ACC112 (cell line): ENCODE results near the gene TMEM81.

Experiments used
- H2AFZ ChIP-seq: fragments of 200-600 bp; sonication (generic); one replicate; pipeline ENCODE4 v1.6.0; 2017; ENCODE audit warnings: antibody characterized with exemption, low read length; ENCODE audit not compliant: unreplicated experiment
- H3K27ac ChIP-seq: fragments of 200-600 bp; sonication (generic); 2 replicates; pipeline ENCODE4 v1.5.1; 2014; ENCODE audit warnings: low read depth, mild to moderate bottlenecking, antibody characterized with exemption, low read length, moderate library complexity
- H3K27me3 ChIP-seq: fragments of 200-600 bp; sonication (generic); 2 replicates; pipeline ENCODE4 v1.6.1; 2014; ENCODE audit warnings: mild to moderate bottlenecking, antibody characterized with exemption, low read length, moderate library complexity, mixed read lengths; ENCODE audit not compliant: insufficient read depth
- H3K36me3 ChIP-seq: fragments of 200-600 bp; sonication (generic); 2 replicates; pipeline ENCODE4 v1.6.1; 2016; ENCODE audit warnings: mild to moderate bottlenecking, antibody characterized with exemption, low read length, moderate library complexity, mixed read lengths; ENCODE audit not compliant: insufficient read depth
- H3K4me1 ChIP-seq: fragments of 200-600 bp; sonication (generic); one replicate; pipeline ENCODE4 v1.6.1; 2016; ENCODE audit warnings: low read length, mixed read lengths; ENCODE audit not compliant: insufficient read depth, unreplicated experiment, control insufficient read depth
- H3K4me3 ChIP-seq: fragments of 200-600 bp; sonication (generic); 2 replicates; pipeline ENCODE4 v1.5.1; 2014; ENCODE audit warnings: mild to moderate bottlenecking, low read depth, low read length
- H3K79me2 ChIP-seq: fragments of 200-600 bp; sonication (generic); one replicate; pipeline ENCODE4 v1.6.0; 2016; ENCODE audit warnings: low read length; ENCODE audit not compliant: control insufficient read depth, unreplicated experiment, insufficient read depth

Gene TMEM81

GRCh38 chr1:205038132-205038786 lies 46.0 kb downstream of the TMEM81 start:
- no peak overlapping the region for H3K27ac ChIP-seq
- H3K79me2 ChIP-seq, result no peaks in the 10 kb centered on the region
- no peaks in the 10 kb centered on the region for H3K4me1 ChIP-seq
- H3K27me3 ChIP-seq, result peaks cover 66% of the 10 kb centered on the region
- no peak overlapping the region for H2AFZ ChIP-seq
- H3K36me3 ChIP-seq, result no peaks in the 10 kb centered on the region
- no peak overlapping the region for H3K4me3 ChIP-seq

GRCh38 chr1:205037539-205037938 lies 46.7 kb downstream of the TMEM81 start:
- Histone ChIP-seq H3K4me1 (no peaks in the 10 kb centered on the region), H3K27me3 (peaks cover 67% of the 10 kb centered on the region), H3K36me3 (no peaks in the 10 kb centered on the region), H3K79me2 (no peaks in the 10 kb centered on the region), H3K4me3 (no peak overlapping the region), H2AFZ (no peak overlapping the region), H3K27ac (no peak overlapping the region)
